CD4-positive, alpha-beta T cell treated with Interleukin-4 for 1 hour (primary cell): ENCODE measurements around the gene ADAMTS3.
"Not testable (repeated sequence)": the region's sequence is repeated elsewhere in the genome, so short reads cannot be mapped to it uniquely, and the experiment has no call there.

Experiments
- DNase-seq, 2 donors: peaks; one replicate each; pipeline ENCODE4 v3.0.0-alpha.2; 2020 to 2022

ADAMTS3 gene

DNA sequence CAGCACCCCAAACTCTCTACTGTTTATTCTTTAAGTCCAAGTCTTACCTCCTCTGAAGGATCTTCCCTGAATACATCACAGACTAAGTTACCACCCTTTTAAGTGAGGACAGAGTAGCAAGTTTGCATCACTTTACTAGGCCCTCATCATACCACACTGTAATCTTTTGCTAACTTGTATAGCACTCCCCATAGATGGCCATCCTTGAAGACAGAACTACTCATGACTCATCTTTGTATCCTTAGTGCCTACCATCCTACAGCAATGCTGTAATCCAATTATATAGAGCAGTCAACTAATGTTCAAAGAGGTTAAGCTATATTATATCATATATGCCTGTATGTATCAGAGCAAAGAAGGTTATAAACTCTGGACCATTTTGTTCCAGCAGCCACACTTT, 101.4 kb downstream of the ADAMTS3 start:
- no peak for DNase-seq

DNA sequence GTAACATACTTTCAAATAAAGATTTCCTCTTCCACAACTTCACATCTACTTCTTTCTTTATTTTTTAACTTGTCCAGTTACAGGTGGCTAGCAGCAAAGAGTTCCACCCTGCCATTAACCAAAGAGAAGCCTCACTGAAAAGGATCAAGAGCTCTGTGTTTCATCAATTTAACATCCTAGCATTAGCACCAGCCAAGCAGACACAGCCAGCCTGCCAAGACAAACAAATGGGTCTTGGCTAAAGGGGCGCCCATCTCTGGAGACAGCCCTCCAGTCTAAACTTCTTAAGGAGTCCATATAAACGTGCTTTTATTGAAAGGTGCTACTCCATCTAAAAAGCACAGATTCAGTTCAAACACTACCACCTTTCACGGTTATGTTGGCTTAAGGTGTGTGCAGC, 105.3 kb downstream of the ADAMTS3 start:
- DNase-seq: no peak

DNA sequence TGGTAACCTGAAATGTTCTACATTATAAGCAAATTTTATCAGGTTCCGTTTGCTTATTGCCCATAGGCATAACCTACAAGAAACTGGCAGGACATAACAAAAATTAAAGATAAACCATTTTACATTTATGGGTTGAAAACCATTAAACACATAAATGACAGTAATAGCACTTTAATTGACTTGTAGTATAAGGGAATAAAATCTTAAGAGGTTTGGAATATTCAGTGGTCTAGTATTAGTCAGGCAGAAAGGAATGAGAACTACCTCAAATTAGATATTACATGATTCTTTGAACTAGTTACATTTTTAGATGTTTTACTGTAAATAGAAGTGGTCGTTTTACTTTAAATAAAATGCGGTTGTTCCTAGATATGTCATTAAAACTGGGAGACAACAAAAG, 111.9 kb downstream of the ADAMTS3 start:
- DNase-seq: no peak

DNA sequence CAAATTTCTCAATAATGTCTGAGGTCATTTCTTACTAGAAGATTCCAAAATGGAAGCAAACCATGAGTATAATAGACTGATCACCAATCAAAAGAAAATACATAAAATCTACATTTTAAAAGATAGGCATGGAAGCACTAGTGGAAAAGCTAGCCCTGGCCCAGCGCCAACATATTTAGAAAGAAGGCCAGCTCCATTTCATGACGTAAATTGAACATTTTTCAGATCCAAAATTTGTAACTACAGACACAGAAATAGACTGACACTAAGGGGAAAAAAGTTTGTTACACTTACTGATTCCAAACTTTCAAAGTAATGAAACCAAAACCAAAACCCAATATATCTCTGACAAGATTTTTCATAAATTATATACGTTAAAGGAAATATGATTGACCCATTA, 117.7 kb downstream of the ADAMTS3 start:
- DNase-seq: no peak

DNA sequence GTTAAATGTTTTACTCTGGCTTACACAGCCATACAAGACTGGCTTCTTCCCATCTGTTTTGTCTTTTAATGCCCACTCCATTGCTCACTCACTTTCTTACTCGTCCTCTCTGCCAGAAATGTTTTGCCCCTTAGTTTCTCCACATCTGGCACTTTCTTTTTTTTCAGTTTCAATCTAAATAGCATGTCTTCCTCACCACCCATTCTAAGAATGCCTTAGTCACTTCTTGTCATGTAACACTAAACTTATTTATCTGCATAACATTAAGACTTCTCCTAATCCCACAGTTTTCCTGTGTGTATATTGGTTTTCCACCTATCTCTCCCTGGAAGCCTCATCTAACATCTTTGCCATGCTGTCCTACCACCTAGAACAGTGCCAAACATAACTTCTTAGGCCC, 119.3 kb downstream of the ADAMTS3 start:
- no peak for DNase-seq

DNA sequence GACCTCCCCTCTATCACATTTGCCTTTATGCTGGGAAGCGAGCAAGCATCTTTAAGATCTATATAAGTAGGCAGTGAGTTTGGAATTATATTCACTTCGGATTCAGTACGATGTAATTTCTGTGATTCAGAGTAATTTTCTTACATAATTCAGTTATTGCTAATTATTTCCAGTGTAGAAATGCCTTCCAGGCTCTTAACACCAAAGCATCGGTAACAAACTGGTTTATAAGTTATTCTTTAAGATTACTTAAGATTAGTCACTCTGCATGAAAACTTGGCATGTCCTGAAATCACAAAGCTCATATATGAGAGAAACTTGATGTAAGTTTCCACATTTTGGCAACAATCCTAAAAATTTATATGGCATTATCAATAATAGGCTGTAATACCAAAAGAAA, 120.8 kb downstream of the ADAMTS3 start:
- no peak for DNase-seq

DNA sequence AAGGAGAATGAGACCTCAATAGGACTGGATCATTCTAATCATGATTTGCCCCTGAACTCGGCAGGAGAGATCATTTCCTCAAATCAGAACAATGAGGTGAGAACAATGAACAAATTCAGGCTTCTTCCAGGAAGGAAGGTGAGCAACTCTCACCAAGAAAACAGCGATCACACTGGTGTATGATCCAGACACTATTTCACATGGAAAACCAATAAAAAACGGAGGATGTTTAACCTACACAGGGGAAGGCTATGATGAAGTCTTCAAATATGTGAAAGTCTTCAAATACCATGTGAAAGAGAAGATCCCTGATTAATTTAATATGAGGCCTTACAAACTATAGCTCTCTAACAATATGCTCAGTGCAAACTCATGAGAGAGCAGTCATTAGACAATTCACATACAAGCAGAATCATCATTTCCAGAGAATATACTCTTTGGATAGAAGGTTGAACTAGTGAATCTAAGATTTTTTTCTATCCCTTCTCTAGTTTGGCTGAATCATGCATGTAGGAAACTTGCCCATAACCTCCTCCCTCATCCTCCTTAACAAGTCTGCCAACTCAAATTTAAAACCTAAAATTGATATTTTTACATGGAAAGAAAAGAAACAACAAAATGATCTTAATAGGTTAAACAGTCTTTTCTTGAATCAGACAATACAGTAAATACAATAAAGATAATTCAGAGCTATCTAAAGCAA, 122.5 kb downstream of the ADAMTS3 start:
- no peak for DNase-seq

DNA sequence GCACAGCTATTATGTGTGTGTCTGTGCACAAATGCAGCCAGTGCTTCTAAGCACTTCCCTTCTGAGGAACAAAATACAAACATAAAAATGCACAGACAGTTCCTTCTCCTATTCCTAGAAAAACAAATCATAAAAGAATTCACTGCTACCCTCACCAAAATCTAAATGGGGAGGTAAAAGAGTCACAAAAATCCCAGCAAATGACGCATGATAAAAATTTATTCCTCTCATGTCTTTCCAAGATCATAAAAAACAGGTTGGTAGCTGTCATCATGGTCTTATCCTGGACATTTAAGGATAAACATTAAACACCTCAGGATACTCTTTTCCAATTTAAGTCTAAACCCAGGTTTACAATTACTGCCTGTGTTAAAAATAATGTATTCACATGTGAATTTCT, 124.9 kb downstream of the ADAMTS3 start:
- no peak for DNase-seq

DNA sequence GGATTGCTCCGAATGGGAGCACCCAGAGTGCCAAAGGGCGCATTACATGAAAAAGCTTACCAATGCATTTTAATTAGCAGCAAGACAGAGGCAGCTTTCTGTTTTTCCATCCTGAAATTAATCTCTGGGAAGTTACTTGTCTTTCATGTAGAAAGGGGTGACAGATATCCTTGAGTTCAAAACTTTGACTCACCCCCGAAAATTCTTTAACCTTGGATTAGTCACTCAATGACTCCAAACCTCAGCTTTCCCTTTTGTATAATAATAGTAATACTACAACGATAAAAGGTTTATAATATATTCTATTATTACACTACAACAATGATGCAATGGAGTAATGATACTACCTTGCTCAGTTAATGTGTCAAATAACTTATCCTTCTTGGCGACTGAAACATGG, 126.3 kb downstream of the ADAMTS3 start:
- no peak for DNase-seq

DNA sequence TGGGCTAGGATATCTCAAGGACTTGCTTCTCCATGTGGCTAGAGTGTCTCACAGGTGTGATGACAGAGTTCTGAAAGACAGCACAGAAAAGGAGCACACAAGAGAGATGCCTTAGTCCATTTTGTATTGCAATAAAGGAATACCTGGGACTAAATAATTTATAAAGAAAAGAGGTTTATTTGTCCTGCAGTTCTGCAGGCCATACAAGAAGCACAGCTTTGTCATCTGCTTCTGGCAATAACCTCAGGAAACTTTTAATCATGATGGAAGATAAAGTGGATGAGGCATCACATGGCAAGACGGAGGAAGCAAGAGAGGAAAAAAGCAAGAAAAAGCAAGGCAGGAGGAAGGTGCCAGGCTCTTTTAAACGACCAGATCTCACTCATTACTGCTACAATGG, 126.9 kb downstream of the ADAMTS3 start:
- DNase-seq: no peak

DNA sequence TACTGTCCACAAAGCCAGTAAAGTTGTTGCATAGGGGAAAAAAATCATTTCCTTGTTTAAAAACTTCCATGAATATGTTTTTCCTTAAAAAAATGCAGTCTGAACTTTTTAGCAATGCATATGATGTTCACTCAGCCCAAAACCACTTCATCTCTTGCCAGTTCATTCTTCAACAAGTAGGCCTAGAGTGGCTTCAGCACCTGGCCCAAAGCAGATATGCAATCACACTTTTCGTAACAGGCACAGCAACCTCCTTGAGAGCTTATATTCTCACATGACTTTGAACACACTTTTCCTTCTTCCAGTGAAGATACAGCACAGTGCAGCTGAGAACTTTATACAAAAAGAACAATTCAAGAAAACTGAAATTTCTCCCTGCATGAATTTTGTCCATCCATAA, 128.6 kb downstream of the ADAMTS3 start:
- DNase-seq: no peak

DNA sequence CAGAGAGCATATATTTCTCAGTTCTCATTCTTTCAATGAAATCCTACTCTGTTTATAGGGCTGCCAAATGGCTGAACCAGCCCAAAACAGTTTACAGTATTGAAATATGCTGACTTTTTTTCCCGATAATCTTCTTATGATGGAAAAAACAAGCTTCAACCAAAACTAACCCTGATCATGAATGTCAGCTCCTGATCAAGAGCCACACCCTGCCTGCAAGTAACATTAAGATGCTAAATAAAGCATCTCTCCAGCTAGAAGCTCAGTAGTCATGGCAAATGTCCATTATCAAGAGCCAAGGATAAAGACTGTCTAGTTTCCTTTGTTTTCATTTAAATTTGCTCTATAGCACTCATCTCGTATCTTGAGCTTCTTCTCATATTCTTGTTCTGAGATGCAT, 136.0 kb downstream of the ADAMTS3 start:
- DNase-seq: no peak

DNA sequence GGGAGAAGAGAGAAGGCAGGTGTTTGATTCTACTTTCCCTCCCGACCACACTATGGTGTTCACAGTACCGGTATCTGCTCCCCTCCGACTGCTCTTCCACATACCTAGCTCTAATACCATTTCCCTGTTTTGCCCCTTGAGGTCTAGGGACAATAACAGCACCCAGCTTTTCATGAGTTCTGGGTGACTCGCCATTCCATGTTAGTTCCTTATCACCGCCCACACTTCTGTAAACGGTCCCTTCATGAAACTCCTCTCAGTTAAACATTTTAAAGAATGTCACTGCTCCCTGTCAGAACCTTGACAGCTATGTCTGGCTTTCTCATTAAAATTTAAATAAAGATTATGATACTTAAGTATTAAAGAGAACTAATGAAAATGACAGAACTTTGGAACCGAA, 136.7 kb downstream of the ADAMTS3 start:
- DNase-seq: no peak

DNA sequence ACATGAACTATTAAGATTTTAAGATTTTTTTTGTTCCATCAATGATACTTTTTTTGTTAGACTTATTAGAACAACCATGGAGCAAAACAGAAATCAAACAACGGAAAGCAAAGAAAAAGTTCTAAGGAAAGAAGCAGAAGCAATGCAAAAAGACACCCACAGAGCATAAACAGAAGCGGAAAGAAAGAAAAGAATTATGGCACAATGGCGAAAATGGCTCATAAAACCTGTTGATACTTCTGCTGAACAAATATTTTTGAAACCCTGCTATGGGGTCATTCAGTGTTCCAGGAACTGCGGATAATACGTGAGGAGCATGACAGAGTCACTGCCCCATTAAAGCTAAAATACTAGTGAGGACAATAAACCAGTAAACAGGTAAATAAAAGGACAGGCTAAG, 138.0 kb downstream of the ADAMTS3 start:
- no peak for DNase-seq

DNA sequence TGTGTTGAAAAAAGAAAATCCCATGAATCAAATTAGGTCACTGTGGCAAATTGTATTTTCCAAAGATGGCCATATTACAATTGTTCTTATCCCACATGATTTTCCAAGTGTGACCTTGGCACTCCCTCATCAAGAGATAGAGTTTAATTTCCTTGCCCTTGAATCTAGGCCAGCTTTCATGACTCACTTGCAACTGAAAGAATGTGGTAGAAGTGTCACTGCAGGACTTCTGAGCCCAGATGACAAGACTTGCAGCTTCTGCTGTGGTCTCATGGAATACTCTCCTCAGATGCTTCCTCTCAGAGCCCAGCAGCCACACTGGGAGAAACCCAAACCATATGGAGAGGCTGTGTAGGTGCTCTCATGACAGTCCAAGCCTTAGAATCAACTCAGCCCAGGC, 139.0 kb downstream of the ADAMTS3 start:
- DNase-seq: no peak

DNA sequence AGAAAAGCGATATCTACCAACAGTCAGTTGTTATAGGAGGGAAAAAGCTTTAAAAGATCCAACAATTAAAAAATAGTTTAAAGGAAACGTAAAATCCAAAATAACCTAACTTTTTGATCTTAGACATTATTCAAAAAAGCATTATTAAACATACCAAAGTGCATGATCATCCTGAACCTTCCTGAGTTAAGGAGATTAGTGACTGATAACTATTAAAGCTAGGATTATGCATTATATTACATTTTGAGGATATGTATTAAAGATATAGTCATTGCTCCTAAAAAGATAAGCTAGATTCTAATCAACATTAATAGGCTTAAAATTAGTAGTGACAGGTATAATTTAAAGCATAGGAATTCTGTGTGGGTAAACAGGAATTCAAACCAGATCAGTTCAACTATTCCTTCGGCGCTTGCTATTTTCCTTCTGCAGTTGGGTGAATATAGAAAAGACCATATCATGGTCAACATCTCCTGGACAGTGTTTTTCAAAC, 139.6 kb downstream of the ADAMTS3 start:
- DNase-seq: no peak

DNA sequence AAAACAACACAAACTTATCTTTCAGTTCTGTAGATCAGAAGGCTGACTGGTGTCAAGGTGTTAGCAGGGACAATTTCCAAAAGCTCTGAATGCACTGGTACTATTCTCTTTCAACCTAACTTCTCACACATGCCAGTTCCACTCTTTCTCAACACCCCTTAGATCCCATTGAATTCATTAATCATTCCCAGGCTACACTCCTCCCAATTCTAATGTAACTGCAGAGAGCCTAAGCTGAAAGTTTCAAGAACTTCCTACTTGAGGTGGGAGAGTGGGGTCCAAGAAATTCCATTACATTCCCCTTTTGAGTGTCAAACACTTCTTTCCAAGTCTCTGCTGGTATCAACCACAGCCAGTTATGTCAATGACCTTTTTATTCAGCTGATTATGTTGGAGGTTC, 142.0 kb downstream of the ADAMTS3 start:
- DNase-seq: no peak

DNA sequence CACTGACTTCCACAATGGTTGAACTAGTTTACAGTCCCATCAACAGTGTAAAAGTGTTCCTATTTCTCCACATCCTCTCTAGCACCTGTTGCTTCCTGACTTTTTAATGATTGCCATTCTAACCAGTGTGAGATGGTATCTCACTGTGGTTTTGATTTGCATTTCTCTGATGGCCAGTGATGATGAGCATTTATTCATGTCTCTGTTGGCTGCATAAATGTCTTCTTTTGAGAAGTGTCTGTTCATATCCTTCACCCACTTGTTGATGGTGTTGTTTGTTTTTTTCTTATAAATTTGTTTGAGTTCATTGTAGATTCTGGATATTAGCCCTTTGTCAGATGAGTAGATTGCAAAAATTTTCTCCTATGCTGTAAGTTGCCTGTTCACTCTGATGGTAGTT, 143.1 kb downstream of the ADAMTS3 start:
- not testable (repeated sequence) for DNase-seq

DNA sequence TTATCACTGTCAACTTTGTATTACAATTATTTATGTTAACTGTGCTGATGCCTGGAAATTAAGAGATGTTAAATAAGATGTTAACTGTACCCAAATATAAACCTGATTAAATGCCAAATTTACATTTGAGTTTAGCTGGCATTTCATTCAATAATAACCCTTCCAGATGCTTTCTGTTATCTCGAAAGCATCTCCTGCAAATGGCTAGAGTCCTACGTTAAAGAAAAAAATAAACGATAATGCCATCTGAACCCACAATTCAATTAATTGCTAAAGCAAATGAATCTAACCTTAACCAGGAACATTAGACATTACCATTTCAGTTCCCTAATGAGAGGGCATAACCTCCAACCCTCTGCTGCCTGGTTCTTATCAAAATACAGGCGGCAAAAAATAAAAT, 145.0 kb downstream of the ADAMTS3 start:
- no peak for DNase-seq

DNA sequence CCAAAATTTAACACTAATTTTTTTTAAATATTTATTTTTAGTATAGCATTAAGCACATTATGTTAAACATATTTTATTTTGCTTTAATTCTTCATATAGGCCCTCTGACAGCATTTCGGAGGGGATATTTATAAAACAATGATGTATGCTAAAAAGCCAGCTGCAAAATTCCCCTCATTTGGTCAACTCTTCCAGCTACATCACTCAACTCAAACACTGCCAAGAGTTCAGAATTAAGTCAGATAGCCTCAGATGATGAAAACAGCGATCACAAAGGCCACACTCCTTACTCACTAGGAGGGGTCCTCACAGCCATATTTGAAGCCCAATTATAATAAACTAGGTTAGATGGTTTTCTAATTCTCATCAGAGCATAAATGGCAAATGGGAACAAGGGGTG, 146.6 kb downstream of the ADAMTS3 start:
- DNase-seq: no peak

DNA sequence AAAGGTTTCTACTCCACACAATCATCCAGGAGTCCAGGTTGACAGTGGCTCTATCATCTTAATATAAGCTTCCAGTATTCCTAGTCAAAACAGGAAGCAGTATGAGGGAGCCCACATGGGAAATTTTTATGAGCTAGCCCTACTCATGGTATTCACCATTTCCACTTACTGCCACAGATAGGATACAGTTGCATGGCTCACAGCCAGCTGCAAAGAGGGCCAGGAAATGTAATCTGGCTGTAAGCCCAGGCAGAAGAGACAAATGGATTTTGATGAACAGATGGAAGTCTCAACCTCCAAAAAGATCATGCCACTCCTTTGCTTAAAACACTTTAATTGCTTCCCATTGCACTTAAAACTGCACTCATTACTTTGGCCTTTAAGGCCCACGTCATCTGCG, 150.6 kb downstream of the ADAMTS3 start:
- no peak for DNase-seq

DNA sequence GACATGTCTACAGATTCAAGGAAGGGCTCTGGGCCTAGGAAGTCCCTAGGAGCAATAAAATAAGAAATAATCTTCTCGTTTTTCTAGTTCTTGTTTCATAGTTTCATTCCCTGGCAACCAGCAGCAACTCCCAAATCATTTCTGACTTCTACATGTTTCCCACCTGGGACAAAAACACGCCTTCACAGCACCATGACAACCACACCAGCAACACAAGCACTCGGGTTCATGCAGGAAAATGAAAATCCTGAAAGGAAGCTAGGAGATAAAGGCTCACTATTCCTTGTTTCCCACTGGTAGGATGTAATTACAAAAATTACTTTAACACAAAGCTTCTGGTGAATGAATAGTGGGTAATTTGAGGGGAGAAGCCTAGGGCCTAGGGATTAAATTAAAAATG, 158.9 kb downstream of the ADAMTS3 start:
- no peak for DNase-seq

DNA sequence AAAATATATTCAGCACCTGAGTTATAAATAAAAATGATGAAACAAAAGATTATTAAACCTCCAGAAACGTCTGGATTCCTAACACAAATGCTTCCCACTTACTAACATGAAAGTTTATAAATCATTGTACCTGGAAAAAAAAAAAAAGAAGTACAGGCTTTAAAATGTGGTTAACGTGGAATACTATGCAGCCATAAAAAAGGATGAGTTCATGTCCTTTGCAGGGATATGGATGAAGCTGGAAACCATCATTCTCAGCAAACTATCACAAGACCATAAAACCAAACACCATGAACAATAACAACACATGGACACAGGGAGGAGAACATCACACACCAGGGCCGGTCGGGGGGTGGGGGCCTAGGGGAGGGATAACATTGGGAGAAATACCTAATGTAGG, 160.5 kb downstream of the ADAMTS3 start:
- DNase-seq: no peak

DNA sequence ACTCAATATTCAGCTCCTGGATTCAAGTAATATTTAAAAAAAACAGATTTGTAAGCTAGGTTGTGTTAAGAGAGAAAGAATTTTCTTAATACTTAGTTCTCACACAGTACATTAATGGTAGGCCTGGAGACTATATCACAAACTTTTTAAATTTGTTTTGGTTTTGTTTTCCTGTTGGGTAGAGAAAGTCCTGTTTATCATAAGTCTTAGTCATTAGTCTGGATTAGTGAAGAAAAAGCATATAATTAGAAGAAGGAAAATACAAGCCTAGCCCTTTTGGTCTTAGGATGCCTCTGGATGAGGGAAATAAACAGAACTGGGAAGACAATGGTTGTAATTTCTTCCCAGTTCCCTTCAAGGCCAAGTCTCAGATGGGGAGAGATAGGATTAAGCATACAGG, 163.6 kb downstream of the ADAMTS3 start:
- DNase-seq: no peak

DNA sequence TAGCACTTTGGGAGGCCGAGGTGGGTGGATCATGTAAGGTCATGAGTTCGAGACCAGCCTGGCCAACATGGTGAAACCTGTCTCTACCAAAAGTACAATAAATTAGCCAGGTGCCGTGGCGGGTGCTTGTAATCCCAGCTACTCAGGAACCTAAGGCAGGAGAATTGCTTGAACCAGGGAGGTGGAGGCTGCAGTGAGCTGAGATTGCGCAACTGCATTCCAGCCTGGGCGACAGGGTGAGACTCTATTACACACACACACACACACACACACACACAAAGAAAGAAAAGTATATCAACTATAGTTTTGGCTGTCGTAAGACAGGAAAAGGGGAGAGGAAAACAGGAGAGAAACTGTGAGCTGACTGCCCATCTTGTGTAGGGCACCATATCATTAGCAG, 171.7 kb downstream of the ADAMTS3 start:
- no peak for DNase-seq
